ENCODE data around the gene GJB2.

DNA sequence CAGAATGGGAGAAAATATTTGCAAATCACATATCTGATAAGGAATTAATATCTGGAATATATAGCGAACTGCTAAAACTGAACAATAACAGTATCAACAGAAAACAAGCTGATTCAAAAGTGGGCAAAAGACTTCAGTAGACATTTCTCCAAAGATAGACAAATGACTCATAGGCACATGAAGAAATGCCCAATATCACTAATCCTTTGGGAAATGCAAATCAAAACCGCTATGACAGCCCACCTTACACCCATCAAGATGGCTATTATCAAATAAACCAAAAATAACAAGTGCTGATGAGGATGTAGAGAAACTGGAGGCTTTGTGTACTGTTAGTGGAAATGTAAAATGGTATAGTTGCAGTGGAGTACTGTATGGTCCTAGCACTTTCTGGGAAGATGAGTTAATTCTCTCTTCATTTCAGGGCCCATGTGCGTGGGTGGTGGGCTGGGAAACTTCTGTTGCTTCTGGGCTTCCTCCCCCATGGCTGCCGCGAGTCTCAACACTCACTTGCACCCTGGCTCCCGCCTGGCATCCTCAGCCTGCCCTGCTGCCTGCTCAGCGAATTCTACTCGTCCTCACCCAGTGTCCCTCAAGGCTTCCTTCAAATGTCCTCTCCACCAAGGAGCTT is 19.5 kb downstream of the GJB2 start:
- no peak for TF ChIP-seq CTCF (conservative IDR thresholded peaks at IDR 0.05; ENCODE audit: low read depth, low read length)
- no peak for TF ChIP-seq EZH2phosphoT487 (IDR thresholded peaks at IDR 0.05; ENCODE audit: borderline replicate concordance, low read length)

Measured in PC-3 (cell line).